GM19397 (cell line): Measurements from ENCODE around the gene NOS3.

Experiments
- ATAC-seq: cut with Tn5 transposase; IDR thresholded peaks from one replicate; pipeline ENCODE4 v1.9.1; 2021; ENCODE audit warnings: mild to moderate bottlenecking, moderate library complexity; ENCODE audit not compliant: unreplicated experiment

NOS3 gene

GRCh38 chr7:150977382-150978125, 13.3 kb upstream of the NOS3 start:
- no peak for ATAC-seq

DNA sequence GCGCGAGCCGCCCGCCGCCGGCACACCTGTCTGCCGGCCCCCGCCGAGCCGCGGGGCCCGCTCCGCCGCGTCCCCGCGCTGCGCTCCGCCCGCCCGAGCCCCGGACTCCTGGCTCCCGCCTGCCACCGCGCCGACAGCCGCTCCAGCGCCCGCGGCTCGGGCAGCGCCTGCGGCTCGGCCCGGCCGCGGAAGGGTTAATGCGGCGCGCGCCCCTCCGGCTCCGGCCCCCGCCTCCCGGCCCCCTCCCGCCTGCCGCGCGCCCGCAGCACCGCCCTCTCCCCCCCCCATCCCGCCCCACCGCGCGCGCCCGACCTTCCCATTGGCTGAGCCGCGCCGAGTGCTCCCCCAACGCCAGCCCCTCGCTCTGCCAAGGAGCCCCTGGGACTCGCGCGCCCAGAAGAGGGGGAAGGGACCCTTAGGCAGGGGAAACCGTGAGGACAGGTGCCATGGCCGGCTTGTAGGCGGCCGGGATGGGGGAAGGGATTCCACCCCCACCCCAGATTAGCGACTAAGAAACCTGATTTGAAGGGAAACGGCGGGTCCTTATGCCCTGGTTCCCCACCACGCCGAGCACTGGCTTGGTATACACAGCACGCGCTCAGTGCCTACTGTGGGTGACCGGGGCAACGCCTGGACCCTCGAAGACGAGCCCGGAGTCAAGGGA, 12.6 kb upstream of the NOS3 start, which contains the start of gene KCNH2:
TSS of gene KCNH2 (minus strand) at position 196 of the 664 bp plus-strand sequence. CDS start 408 bp downstream, outside the sequence.
- ATAC-seq = no peak

DNA sequence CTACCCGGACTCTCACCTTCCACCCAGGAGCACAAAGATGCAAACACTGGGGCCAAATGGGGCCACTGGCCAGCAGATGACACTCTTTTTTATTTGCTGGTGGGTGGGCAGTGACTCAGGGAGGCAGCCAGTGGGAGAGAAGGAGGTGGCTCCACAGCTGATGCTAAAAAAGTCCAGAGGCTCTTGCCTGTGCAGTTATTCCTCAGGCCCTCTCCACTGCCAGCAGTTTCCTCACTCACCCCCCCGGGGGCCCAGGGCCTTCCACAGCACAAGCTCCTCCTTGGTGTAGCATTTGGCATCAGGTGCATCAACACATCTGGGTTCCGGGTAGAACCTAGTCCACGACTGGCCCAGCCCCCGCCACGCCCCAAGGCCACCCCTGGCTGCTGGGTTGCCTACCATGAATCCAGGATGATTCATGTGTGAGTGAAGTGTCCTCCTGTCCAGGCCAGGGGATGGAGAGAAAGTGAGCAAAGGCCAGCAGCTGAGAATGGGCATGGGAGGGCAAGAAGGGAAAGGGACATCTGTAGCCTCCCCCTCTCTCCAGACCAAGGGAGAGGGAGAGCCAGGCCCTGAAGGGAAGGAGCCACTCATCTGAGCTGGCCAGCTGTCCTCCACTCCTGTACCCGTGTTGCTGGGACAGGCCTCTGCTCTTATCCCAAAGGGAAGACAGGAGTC, 11.0 kb upstream of the NOS3 start:
- no peak for ATAC-seq

DNA sequence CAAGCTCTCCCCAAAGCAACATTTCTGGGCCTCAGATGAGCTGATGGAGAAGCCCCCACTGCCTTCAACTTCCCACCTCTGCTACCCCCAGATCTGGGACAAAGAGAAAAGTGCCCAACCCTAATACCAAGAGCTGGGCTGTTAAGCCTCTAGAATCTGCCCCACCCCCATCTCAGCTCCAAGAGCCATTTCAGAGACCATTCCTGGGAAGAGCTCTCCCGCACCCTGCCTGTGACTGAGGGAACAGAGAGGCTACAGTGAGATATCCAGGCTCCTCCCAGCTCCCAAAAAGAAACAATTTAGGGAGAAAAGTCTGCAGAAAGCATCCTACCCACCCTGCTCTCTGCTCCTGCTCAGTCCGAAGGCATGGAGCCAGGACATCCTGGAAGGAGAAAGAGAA, 10.2 kb upstream of the NOS3 start:
- no peak for ATAC-seq

DNA sequence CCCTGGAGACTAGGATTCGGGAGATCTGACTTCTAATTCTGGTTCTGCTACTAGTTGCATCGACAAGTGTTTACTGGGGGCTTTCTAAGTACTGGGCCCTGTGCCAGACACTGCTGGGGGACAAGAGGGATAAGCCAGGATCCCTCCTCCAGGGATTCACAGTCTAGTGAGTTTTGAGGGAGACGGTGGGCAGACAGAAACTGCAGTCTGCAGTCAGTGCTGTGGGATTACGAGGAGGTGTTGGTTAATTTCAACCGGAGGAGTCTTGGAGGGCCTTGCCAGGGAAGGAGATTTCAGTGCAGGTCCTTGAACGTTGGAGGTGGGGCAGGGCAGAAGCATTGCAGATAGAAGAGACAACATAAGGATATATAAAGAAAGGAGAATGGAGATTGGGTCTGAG, 9.2 kb upstream of the NOS3 start:
- no peak for ATAC-seq

DNA sequence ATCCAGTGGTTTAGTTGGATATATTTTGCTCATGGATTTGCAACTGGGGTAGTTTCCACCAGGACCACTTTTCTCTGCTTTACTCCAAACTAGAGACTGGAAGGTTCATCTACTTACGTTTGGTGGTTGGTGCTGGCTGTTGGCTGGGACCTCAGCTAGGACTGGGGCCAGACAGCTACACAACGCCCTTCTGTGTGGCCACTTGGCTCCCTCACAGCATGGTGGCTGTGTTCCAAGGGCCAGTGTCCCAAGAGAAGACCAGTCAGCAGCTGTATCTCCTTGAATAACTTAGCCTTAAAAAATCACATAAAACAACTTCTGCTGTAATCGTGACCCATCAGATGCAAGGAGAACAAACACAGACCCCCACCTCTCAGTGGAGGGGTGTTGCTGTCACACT, 8.5 kb upstream of the NOS3 start:
- ATAC-seq = no peak

DNA sequence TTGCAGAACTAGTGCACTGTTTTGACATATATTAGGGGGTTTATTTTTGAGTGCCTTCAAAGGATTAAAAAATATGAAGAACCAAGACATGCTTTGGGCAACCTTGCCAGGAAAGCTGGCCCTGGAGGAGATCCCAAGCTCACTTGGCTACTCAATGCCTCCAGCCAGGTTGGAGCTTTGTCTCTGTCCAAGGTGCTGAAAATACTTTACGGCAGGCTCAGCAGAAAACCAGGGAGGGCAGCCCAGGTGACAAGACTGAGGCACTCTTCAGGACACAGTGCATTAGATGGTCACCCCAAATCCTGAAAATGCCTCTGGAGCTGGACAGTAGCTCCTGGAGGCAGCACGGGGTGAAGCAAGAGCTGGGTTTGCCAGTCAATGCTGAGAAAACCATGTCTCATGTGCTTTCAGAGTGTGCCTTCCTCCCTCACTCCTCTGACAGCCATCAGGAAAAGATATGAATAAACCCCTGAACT, 6.9 kb upstream of the NOS3 start:
- no peak for ATAC-seq

DNA sequence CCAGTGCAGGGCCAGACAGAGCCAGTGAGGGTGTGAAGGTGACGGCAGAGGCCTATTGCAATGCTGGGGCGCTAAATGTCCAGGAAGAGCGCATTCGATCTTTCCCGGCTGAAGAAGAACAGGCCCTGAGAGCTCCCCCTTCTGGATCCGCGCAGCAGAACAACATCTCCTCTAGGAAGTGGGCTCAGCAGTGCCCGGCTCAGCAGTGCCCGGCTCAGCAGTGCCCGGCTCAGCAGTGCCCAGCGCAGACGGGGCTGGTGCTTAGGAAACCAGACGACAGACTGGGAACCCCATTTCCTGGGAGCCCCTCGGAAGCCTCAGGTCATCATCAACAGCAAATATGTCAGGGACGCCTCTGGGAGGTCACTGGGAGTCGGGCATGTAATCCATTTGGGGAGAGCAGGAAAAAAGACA, 4.7 kb upstream of the NOS3 start:
- ATAC-seq = no peak

DNA sequence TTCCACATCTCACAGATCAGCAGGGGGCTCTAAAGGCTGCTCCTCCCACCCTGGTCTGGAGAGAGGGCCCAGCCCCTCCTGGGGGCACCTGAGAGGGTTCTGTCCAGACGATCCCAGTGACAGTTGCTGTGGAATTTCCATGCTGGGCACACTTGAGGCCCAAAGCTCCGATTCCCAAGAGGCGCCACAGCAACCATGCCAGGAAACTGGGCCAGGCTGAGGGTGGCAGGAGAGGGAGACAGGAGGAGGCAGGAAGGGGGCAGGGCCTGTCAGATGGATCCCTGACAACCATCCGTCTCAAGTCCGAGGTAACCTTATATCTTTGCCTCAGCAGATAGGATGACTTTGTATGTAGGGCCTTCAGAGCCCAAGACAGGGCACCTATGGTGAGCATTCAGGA, 4.3 kb upstream of the NOS3 start:
- ATAC-seq = no peak

- ATAC-seq = no peak
Measured at GRCh38 chr7:150988230-150989226, 2.3 kb upstream of the NOS3 start.

GRCh38 chr7:150989456-150989855, 1.4 kb upstream of the NOS3 start:
- ATAC-seq = no peak

DNA sequence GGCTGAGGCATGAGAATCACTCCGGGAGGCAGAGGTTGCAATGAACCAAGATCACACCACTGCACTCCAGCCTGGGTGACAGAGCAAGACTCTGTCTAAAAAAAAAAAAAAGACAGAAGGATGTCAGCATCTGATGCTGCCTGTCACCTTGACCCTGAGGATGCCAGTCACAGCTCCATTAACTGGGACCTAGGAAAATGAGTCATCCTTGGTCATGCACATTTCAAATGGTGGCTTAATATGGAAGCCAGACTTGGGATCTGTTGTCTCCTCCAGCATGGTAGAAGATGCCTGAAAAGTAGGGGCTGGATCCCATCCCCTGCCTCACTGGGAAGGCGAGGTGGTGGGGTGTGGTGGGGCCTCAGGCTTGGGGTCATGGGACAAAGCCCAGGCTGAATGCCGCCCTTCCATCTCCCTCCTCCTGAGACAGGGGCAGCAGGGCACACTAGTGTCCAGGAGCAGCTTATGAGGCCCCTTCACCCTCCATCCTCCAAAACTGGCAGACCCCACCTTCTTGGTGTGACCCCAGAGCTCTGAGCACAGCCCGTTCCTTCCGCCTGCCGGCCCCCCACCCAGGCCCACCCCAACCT, 1.3 kb downstream of the NOS3 start:
- ATAC-seq = no peak

DNA sequence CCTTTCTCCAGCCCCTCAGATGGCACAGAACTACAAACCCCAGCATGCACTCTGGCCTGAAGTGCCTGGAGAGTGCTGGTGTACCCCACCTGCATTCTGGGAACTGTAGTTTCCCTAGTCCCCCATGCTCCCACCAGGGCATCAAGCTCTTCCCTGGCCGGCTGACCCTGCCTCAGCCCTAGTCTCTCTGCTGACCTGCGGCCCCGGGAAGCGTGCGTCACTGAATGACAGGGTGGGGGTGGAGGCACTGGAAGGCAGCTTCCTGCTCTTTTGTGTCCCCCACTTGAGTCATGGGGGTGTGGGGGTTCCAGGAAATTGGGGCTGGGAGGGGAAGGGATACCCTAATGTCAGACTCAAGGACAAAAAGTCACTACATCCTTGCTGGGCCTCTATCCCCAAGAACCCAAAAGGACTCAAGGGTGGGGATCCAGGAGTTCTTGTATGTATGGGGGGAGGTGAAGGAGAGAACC, 2.1 kb downstream of the NOS3 start:
- ATAC-seq = no peak

GRCh38 chr7:150993511-150993910, 2.7 kb downstream of the NOS3 start:
- no peak for ATAC-seq

- ATAC-seq = no peak
Measured at GRCh38 chr7:150994141-150994837, 3.5 kb downstream of the NOS3 start.

DNA sequence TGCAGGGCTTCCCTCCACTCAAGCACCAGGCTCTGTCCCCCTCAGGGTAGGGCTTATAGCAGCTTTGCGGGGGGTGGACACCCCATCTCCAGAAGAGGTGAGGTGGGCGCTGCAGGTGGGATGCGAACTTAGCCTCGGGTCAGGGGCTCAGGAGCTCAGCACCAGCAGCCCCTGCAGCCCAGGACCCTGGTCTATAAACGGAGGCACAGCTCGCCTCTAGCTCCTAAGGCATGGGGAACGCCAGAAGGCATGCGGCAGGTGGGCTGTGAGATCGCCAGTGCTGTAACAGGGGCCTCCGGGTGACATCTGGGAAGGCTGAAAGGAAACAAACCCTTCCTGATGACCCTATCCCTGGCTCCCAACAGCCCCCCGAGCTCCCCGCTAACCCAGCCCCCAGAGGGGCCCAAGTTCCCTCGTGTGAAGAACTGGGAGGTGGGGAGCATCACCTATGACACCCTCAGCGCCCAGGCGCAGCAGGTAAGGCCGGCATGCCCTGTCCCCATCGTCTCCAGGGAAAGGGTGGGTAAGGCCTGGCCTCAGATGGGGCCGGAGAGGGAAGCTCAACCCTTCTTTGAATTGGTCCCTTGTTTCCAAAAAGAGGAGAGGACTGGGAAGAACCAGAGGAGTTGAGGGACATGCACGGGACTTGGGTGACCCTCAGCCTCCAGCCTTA, 4.2 kb downstream of the NOS3 start:
- no peak for ATAC-seq

- no peak for ATAC-seq
Measured at GRCh38 chr7:150996376-150997074, 5.7 kb downstream of the NOS3 start.

DNA sequence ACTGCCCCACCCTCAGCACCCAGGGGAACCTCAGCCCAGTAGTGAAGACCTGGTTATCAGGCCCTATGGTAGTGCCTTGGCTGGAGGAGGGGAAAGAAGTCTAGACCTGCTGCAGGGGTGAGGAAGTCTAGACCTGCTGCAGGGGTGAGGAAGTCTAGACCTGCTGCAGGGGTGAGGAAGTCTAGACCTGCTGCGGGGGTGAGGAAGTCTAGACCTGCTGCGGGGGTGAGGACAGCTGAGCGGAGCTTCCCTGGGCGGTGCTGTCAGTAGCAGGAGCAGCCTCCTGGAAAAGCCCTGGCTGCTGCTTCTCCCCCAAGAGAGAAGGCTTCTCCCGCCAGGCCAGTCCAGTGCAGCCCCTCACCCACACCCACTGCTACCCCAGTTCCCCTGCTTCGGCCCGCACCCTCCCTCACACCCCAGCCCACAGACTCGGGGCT, 6.3 kb downstream of the NOS3 start:
- ATAC-seq = no peak
